ENCODE measurements around the gene CDK5.
"Not testable (repeated sequence)": the region's sequence is repeated elsewhere in the genome, so short reads cannot be mapped to it uniquely, and the experiment has no call there.

Gene CDK5

GRCh38 chr7:151031011-151031410 lies 26.7 kb downstream of the CDK5 start:
- no peak for DNase-seq

GRCh38 chr7:151028948-151029501 lies 28.7 kb downstream of the CDK5 start:
- no peak for DNase-seq

GRCh38 chr7:151028131-151028947 lies 29.4 kb downstream of the CDK5 start, which contains the start of gene ABCB8:
Gene ABCB8, plus strand, starts transcription at chr7:151028450. Its CDS starts 66 bp downstream, at chr7:151028516.
- peak; percentile 82 for DNase-seq

- DNase-seq, result not testable (repeated sequence)
These were observed 30.0 kb downstream of the CDK5 start for GRCh38 chr7:151027728-151028130.

- DNase-seq, result not testable (repeated sequence)
These were observed 30.6 kb downstream of the CDK5 start for GRCh38 chr7:151026771-151027727.

GRCh38 chr7:151025924-151026671 lies 31.6 kb downstream of the CDK5 start:
- no peak for DNase-seq

GRCh38 chr7:151024435-151025056 lies 33.2 kb downstream of the CDK5 start, which contains the start of gene ATG9B:
Gene ATG9B, minus strand, starts transcription at chr7:151024494. Its CDS starts 71 bp downstream, at chr7:151024423.
- no peak for DNase-seq

- DNase-seq, result no peak
These were observed 34.5 kb downstream of the CDK5 start for GRCh38 chr7:151023232-151023631.

GRCh38 chr7:151020231-151020630 lies 37.5 kb downstream of the CDK5 start:
- DNase-seq, result no peak

- no peak for DNase-seq
These were observed 38.6 kb downstream of the CDK5 start for GRCh38 chr7:151019130-151019447.

GRCh38 chr7:151018421-151019129 lies 39.1 kb downstream of the CDK5 start:
- DNase-seq, result peak; percentile 15

GRCh38 chr7:151017953-151018420 lies 39.7 kb downstream of the CDK5 start:
- peak; percentile 25 for DNase-seq

GRCh38 chr7:151017370-151017952 lies 40.2 kb downstream of the CDK5 start:
- DNase-seq, result no peak

- DNase-seq, result no peak
These were observed 40.8 kb downstream of the CDK5 start for GRCh38 chr7:151016942-151017341.

GRCh38 chr7:151016505-151016904 lies 41.2 kb downstream of the CDK5 start:
- no peak for DNase-seq

- DNase-seq, result no peak
These were observed 41.7 kb downstream of the CDK5 start for GRCh38 chr7:151015967-151016366.

- no peak for DNase-seq
These were observed 42.7 kb downstream of the CDK5 start for GRCh38 chr7:151014950-151015349.

GRCh38 chr7:151013733-151014497 lies 43.8 kb downstream of the CDK5 start:
- no peak for DNase-seq

- DNase-seq, result no peak
These were observed 44.4 kb downstream of the CDK5 start for GRCh38 chr7:151013356-151013732.

- DNase-seq, result no peak
These were observed 44.8 kb downstream of the CDK5 start for GRCh38 chr7:151012911-151013347.

Measured in NCI-H510A treated with DMSO at 0.1 percent for 48 hours (cell line).